HL-60 (cell line): Measurements from ENCODE around the gene SLC45A2.

Source experiments
- DNase-seq, 2 experiments: peaks; one replicate each; pipeline ENCODE4 v3.0.0-alpha.2; 2010 to 2020; ENCODE audit warnings: low read depth in 1 of 2, low spot score in 1 of 2
- H3K27ac ChIP-seq: fragments of 250-450 bp; sonication (Bioruptor Pico); replicated peaks from 2 replicates; pipeline ENCODE4 v1.5.1; 2020; ENCODE audit warnings: mild to moderate bottlenecking, moderate library complexity
- H3K27me3 ChIP-seq: fragments of 250-450 bp; sonication (Bioruptor Pico); 2 replicates; pipeline ENCODE4 v1.5.1; 2021; ENCODE audit warnings: mild to moderate bottlenecking, moderate library complexity; ENCODE audit not compliant: insufficient read depth, poor library complexity, severe bottlenecking
- H3K4me3 ChIP-seq: replicated peaks from 2 replicates; pipeline ENCODE4 v1.5.1; 2011; ENCODE audit warnings: mild to moderate bottlenecking, control low read depth, low read length; ENCODE audit not compliant: insufficient read depth
- CTCF ChIP-seq: IDR thresholded peaks from one replicate; pipeline ENCODE4 v1.5.1; 2011; ENCODE audit warnings: low read length, control low read depth, inconsistent platforms; ENCODE audit not compliant: insufficient read depth
- GABPA ChIP-seq: IDR thresholded peaks from 2 replicates; pipeline ENCODE4 v1.6.1; 2012; ENCODE audit warnings: low read depth
- POLR2AphosphoS5 ChIP-seq: IDR thresholded peaks from 2 replicates; pipeline ENCODE4 v1.6.1; 2012; ENCODE audit warnings: low read depth
- REST ChIP-seq: IDR thresholded peaks from 2 replicates; pipeline ENCODE4 v1.6.1; 2012; ENCODE audit warnings: low read depth; ENCODE audit not compliant: insufficient replicate concordance
- SPI1 ChIP-seq: IDR thresholded peaks from 2 replicates; pipeline ENCODE4 v1.6.1; 2012; ENCODE audit warnings: low read depth, mild to moderate bottlenecking, borderline replicate concordance

SLC45A2 gene

DNA sequence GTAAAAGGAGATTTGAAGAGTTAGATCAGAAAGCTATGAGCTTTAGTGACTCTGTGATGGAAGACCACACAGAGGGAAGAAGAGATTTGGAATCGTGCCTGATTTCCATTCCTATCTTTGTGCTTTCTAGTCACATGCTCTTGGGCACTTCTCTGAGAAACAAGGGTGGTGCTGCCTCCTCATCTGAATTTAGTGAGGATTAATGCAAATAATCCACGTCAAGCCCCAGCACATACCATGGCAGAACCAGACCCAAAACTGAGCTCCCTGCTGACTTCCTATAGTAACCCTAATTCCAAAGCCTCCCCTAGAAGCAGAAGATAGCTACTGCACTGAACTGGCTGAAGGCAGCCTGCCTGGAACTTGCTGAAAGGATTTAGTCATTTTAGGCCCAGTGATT is 17.7 kb downstream of the SLC45A2 start:
- Histone ChIP-seq H3K4me3 (no peak overlapping the region), H3K27ac (no peak overlapping the region), H3K27me3 (no peaks in the 10 kb centered on the region)
- DNase-seq = no peak
- no peak for TF ChIP-seq GABPA
- no peak for TF ChIP-seq CTCF
- no peak for TF ChIP-seq POLR2AphosphoS5
- TF ChIP-seq REST = no peak
- TF ChIP-seq SPI1 = no peak

- no peaks in the 10 kb centered on the region for H3K27me3 ChIP-seq
- no peak for DNase-seq
- no peak overlapping the region for H3K4me3 ChIP-seq
- no peak for TF ChIP-seq GABPA
- no peak overlapping the region for H3K27ac ChIP-seq
Measured at GRCh38 chr5:33964132-33964700, 20.3 kb downstream of the SLC45A2 start.

DNA sequence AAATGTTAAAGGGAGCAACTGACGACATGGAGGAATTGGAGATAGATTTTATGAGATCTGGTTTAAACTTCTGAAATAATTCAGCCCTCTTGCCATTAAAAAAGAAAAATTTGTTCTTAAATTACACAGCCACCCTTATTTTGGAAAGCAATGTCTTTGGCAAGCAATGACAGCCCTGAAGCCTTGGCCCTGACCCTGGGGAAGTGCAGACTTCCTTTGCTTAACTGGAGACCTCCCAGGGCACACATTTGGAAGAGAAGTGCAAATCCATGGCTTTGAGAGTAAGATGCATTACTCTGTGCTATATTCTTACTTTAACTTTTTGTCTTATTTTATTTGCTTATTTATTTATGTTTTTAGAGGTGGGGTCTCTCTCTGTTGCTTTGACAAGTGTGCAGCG is 26.3 kb downstream of the SLC45A2 start:
- H3K4me3 ChIP-seq = no peak overlapping the region
- no peak for DNase-seq
- no peaks in the 10 kb centered on the region for H3K27me3 ChIP-seq
- no peak overlapping the region for H3K27ac ChIP-seq
- TF ChIP-seq GABPA = no peak
- TF ChIP-seq SPI1 = no peak
- TF ChIP-seq REST = no peak

GRCh38 chr5:33957577-33958150 is 26.8 kb downstream of the SLC45A2 start:
- H3K4me3 ChIP-seq = no peak overlapping the region

More at GRCh38 chr5:33957577-33958150, 26.8 kb downstream of the SLC45A2 start:
- no peak for TF ChIP-seq GABPA
- no peak for TF ChIP-seq CTCF
- no peak for TF ChIP-seq SPI1
- no peak for TF ChIP-seq REST
- no peak for TF ChIP-seq POLR2AphosphoS5
- Histone ChIP-seq H3K27me3 (no peaks in the 10 kb centered on the region), H3K27ac (no peak overlapping the region)
- DNase-seq = no peak
